ENCODE measurements around the gene PACS2.
"Not testable (repeated sequence)": the region's sequence is repeated elsewhere in the genome, so short reads cannot be mapped to it uniquely, and the experiment has no call there.

PACS2 gene

GRCh38 chr14:105351920-105352851 is 37.6 kb downstream of the PACS2 start:
- DNase-seq = peak; percentile 11

GRCh38 chr14:105353136-105353535 is 38.6 kb downstream of the PACS2 start:
- DNase-seq = no peak

DNA sequence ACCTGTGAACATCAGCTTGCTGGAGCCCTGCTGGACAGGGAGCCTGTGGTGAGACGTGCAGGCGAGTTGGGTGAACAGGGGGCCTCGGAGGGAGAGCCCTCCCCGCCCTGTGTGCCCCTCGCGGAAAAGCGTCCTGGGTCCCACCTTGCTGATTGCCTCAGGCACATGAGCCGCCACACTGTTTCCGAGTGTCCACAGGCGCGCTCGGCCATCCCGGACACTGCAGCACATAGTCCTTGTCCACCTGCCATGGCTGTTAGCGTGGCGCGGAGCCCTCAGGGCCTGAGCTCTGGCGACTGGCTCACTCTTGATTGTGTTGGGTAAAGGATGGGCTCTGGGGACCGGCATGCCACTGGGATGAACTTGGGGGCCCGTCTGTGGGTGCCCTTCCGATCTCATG is 40.0 kb downstream of the PACS2 start:
- no peak for DNase-seq

- no peak for DNase-seq
Observed at GRCh38 chr14:105355049-105355575, 40.6 kb downstream of the PACS2 start.

DNA sequence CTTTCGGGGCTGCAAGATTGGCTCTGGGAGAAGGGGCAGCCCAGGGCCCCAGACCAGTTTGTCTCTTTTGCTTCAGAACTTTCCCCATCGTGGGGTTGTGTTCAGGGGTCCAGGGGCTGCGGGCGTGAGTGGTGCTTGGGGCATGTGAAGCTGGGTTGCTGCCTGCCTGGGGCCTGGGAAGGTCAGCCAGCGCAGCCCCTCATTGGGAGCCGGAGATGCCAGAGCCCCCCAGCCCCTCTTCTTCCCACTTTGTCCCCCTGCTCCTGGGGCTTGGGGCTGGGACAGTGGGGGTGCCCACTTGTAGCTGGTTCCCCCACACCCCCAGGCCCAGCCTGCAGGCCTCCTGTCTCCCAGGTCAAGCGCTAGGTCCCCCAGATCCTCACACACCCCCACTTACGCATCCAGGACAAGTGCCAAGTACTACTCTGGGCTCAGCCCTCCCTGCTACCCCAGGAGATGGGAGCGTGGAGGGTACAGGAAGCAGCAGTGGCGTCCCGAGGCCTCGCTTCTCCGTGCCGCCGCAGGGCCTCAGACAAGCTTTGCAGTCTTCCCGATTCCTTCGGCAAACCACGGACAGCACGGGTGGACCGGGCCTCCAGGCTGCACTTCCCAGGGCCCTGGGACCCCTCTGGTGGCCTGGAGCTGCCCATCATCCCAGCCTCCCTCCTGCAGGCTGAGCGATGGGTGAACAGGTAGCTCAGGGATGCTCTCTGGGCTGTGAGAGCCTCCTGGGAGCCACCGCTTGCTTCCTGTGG is 41.5 kb downstream of the PACS2 start:
- DNase-seq = no peak

- no peak for DNase-seq
Observed at GRCh38 chr14:105356927-105357326, 42.4 kb downstream of the PACS2 start.

- no peak for DNase-seq
Observed at GRCh38 chr14:105357626-105358025, 43.1 kb downstream of the PACS2 start.

DNA sequence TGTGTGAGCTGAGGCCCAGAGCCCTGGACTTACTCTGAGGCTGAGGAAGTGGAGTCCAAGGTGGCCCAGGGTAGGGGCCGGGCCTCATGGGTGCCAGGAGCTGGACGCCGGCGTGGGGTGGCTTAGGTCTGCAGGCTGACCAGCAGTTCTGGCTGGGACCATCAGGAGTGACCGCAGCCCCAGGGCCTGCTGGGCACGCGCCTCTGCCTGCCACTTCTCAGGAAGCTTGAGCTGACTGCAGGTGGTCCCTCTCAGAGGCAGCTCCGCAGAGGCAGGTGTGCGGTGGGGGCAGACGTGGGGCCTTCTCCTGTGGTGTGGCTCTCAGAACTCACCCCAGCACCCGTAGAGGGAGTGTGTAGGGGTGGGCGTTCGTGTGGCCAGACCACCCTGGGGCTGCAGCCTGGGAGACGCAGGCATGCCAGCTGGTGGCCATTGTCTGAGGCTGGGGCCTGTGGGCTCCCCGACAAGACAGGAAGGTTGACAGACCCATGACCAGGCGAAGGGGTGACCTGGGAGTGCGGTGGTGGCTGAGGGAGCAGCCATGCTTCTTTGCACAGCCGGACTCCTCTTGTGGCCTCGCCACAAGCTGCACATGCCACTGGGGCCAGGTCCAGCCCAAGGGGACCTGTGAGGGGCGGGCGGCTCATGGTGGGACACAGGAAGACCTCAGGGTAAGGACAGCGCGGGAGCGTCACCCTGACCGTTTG is 43.7 kb downstream of the PACS2 start:
- no peak for DNase-seq

DNA sequence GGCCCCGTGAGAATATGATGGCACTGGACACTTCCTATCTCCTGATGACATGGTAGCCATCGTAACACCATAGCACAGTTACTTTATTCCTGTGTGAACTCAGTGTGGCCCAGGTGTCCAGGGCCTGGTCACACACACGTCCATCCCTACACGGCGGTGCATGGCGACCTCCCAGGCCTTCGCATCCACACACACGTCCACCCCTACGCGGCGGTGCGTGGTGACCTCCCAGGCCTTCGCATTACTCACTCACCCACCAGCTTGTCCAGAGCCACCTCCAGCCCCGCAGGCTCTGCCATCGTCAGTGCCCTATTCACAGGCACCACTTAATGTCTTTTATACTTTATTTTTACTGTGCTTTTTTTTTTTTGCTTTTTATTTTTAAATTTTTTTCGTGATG is 44.4 kb downstream of the PACS2 start:
- no peak for DNase-seq

GRCh38 chr14:105361412-105361811 is 46.9 kb downstream of the PACS2 start:
- not testable (repeated sequence) for DNase-seq

GRCh38 chr14:105363847-105364708 is 49.5 kb downstream of the PACS2 start:
- DNase-seq = no peak

DNA sequence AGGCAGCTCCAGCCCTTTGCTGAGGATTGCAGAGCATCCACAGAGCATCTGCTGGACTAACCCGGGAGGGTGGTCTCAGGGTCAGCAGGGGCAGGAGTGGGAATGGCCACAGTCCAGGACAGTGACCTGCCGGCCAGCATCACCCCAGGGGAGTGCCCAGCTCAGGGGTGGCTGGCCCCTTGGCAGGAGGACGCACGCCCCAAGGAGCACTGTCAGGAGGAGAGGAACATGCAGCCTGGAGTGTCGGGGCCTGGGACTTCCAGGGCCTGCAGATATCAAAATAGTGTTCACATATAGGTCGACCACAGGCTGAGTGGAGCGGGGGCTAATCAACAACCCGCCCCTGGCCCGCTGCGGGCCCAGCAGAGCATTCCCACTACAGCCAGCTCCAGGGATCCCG is 50.6 kb downstream of the PACS2 start:
- DNase-seq = no peak

GRCh38 chr14:105365681-105366080 is 51.1 kb downstream of the PACS2 start:
- no peak for DNase-seq

DNA sequence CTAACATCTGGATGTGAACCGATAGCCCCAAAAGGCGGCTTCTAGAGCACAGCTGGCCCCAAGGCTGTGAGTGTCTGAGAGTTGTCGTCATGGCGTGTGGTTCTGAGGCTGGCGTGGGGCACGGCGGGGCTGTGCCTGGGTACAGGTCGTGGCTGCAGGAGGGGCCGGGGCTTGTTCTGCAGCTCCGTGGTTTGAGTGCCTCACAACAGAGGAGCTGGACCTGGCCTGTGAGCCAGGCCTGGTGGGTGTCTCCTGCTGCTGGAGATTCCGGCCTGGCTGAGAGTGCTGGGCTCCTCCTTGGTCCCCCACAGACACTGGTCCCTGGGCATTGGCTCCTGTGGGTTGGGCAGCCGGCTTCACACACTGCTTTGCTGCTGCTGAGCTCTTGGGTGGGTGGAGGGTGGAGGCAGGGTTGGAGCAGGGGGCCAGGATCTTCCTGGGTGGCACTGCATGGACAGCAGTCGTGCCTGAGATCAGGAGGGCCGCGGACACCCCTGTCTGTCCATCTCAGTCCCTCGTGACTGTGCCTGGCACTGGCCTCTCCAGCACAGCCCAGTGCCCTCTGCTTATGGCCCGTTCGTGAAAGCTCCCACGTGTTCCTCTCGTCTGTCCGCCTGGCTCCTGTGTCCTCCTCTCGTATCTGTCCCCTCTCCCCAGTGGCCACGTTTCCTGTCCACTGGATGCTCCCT is 52.0 kb downstream of the PACS2 start:
- DNase-seq = no peak

DNA sequence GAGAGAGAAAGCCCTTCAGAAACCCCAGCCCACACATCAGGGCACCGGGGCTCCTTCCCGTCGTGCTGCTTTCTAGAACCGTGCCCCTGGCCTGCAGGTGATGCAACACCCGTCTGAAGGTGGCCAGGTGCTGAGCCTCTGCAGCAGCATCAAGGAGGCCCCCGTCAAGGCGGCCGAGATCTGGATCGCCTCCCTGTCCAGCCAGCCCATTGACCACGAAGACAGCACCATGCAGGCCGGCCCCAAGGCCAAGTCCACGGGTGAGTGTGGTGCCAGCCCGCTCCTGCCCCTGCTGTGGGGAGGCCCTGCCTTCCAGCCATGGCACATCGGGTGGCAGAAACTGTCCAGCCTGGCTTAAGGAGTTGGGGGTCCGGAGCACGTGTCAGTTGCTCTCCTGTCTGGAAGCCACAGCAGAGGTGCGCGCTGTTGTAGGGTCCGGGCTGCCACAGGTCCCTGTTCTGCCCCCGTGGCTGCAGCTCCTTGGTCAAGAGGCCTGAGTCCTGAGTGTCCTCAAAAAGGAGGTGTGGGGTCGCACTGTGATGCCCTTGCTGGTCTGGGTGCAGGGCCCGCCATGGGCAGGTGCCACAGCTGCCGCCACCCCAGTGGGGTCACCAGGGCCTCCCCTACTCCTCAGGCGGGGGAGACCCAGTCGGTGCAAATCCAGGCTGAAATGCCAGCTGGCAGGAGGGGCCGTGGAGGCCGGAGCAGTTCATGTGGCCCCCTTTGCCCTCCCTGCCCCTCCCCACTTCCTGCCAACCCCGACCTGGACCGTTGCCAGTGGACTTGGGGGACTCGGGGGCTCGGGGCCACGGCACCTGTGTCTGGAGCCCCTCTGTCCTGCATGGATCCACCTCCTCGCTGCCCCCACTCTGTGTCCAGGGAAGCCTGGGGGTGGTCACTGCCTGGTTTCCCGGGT is 52.8 kb downstream of the PACS2 start:
- no peak for DNase-seq

GRCh38 chr14:105368032-105368417 is 53.5 kb downstream of the PACS2 start:
- no peak for DNase-seq

GRCh38 chr14:105368426-105368825 is 53.9 kb downstream of the PACS2 start:
- no peak for DNase-seq

GRCh38 chr14:105368910-105369652 is 54.5 kb downstream of the PACS2 start:
- DNase-seq = no peak

GRCh38 chr14:105369653-105370040 is 55.1 kb downstream of the PACS2 start:
- no peak for DNase-seq

DNA sequence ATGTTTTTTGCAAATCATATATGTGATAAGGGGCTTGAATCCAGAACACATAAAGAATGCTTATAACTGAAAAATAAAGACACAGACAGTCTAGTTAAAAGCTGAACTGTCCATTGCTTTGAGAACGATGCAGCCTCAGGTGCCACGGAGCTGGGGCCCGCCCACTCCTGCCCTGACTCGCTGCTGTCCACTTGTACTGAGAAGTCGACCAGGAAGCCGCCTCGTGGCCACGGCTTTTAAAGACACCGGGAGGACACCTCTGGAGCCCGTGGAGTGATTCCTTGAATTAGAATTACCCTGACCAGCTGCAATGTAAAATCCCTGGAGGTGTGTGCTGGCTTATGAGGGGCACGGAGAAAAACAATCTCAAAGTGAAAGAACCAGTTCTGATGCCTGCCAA is 59.8 kb downstream of the PACS2 start:
- DNase-seq = no peak

Data from GOT3 (cell line).